Measurements from ENCODE around the gene ELOVL4. TPM values are rescaled to one million over a fixed set of nuclear protein-coding genes. Genes with fewer than 3 reads are reported as not detected.

The ELOVL4 gene
- total and polyA plus RNA-seq, 12 donors, result 0.07 to 0.45 (median 0.19) TPM; not detected in 1

DNA sequence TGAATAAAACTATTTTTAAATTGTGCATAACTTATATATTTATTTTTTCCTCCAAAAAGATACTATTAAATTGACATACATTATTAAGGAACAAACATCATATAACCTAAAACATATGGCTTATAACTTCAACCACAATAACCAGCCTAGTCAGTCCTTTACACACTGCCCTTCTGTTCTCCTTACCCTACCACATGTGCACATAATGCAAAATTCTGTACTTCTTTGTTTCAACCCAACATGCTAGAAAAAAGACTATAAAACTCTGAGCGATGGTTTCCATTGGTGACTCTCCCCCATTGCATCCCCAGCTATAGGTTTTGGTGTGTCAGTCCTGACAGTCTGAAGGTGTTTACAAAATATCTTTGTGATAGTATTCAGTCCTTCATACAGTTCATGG, 42.3 kb upstream of the ELOVL4 start:
- Histone ChIP-seq H3K4me3 (no peak overlapping the region), H3K36me3 (no peaks in the 10 kb centered on the region), H3K27me3 (no peaks in the 10 kb centered on the region), H3K4me1 (no peaks in the 10 kb centered on the region), H3K27ac (no peak overlapping the region), H3K9me3 (no peaks in the 10 kb centered on the region)
- 86 to 91% methylated on average over 1 of the region's 1 CpG for WGBS, 2 donors
- DNase-seq (no peak), ATAC-seq (no peak)
- TF ChIP-seq, protein P1, sequence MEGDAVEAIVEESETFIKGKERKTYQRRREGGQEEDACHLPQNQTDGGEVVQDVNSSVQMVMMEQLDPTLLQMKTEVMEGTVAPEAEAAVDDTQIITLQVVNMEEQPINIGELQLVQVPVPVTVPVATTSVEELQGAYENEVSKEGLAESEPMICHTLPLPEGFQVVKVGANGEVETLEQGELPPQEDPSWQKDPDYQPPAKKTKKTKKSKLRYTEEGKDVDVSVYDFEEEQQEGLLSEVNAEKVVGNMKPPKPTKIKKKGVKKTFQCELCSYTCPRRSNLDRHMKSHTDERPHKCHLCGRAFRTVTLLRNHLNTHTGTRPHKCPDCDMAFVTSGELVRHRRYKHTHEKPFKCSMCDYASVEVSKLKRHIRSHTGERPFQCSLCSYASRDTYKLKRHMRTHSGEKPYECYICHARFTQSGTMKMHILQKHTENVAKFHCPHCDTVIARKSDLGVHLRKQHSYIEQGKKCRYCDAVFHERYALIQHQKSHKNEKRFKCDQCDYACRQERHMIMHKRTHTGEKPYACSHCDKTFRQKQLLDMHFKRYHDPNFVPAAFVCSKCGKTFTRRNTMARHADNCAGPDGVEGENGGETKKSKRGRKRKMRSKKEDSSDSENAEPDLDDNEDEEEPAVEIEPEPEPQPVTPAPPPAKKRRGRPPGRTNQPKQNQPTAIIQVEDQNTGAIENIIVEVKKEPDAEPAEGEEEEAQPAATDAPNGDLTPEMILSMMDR (IDR thresholded peaks at IDR 0.05), result no peak
- intact Hi-C loops (cut with DNase I), result no loop called here

DNA sequence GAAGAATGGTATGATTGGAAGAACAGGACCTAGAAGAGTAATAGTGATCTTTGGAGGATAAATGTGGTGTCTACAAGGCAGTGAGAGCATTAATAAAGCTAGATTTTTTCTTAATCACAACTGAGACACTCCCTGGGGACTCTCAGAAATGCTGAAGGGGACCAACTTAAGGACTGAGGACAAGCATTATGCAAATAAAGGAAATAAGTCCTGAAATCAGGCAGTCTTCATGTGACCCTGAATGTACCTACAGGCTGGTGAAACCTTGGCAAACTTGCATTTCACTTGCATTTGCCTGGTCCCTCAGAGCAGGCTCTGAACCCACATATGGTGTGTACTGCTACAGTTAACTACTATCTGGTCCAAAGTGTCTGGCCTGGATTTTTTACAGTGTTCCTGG, 37.8 kb upstream of the ELOVL4 start:
- no peaks in the 10 kb centered on the region for H3K27me3 ChIP-seq
- TF ChIP-seq, protein P1 (IDR thresholded peaks at IDR 0.05), result no peak
- DNase-seq (no peak), ATAC-seq (no peak)
- H3K27ac ChIP-seq, result no peak overlapping the region
- no peaks in the 10 kb centered on the region for H3K9me3 ChIP-seq
- H3K4me1 ChIP-seq, result no peaks in the 10 kb centered on the region
- no peak overlapping the region for H3K4me3 ChIP-seq
- H3K36me3 ChIP-seq, result no peaks in the 10 kb centered on the region
- intact Hi-C loops (cut with DNase I), result no loop called here

DNA sequence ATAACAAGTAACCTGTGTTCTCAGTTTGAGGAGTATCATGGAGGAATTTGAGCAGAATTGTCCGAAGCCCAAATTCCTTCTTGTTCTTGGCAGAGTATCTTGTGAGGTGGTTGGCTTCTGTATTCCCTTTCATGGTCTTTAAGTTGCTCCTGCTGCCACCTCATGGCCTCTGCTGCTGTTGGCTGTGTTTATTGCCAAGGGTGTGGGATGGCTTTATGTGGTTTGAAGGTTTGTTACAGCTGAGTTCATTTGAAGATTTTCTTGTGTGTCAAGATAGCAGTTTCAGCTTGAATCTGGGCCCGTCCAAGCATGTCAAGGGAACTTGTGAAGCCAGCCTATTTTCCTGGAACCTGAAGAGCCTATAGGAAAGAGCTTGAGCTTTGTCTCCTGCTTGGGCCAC, 36.9 kb upstream of the ELOVL4 start:
- intact Hi-C loops (cut with DNase I), result no loop called here
- no peaks in the 10 kb centered on the region for H3K27me3 ChIP-seq
- ATAC-seq, result no peak
- H3K4me3 ChIP-seq, result no peak overlapping the region
- H3K4me1 ChIP-seq, result no peaks in the 10 kb centered on the region
- DNase-seq, result no peak
- TF ChIP-seq, protein P1 (IDR thresholded peaks at IDR 0.05), result no peak
- no peak overlapping the region for H3K27ac ChIP-seq
- no peaks in the 10 kb centered on the region for H3K9me3 ChIP-seq
- H3K36me3 ChIP-seq, result no peaks in the 10 kb centered on the region
- 53 to 58% methylated on average over 2 of the region's 2 CpGs for WGBS, 2 donors

DNA sequence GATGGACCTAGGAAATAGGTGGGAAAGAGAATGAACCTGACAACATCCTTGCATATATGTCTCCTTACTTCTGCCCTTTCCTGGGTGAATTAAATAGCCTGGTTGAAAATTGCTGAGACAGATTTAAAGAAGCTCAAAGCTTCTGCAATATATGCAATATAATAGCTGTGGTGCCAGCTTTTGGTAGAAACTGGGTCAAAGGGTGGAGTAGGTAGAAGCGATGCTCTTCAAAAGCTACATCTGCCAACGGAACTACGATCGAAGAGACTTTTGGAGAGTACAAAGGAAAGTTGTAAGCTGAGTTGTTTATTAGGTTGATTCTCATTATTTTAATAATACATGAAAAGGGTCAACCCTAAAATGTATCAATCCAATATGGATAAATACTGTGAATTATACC, 34.3 kb upstream of the ELOVL4 start:
- no peak for ATAC-seq
- intact Hi-C loops (cut with DNase I), result no loop called here
- TF ChIP-seq, protein P1 (IDR thresholded peaks at IDR 0.05), result no peak
- DNase-seq, result no peak
- Histone ChIP-seq H3K27ac (no peak overlapping the region), H3K27me3 (no peaks in the 10 kb centered on the region), H3K36me3 (no peaks in the 10 kb centered on the region), H3K9me3 (no peaks in the 10 kb centered on the region), H3K4me3 (no peak overlapping the region), H3K4me1 (no peaks in the 10 kb centered on the region)
- WGBS, 2 donors, result 94 to 96% methylated on average over 4 of the region's 4 CpGs

DNA sequence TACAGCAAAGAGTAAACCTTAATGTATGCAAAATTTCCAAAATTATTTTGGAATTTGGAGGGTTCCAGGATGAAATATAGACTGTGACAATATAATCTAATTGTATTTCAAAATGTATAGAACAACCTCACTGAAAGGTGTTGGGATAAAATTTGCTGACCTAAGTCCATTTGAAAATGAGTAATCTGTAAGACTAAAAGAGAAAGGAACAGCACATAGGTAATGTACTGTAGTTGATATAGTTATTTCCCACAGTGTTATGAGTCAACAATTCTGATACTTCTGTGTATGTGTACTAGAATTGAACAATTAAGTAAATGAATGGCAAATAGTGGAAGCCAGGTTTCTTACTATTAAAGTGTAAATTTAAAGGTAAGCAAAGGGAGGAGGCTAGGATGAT, 23.8 kb upstream of the ELOVL4 start:
- no peak overlapping the region for H3K27ac ChIP-seq
- no peaks in the 10 kb centered on the region for H3K4me1 ChIP-seq
- no peaks in the 10 kb centered on the region for H3K36me3 ChIP-seq
- ATAC-seq, result no peak
- TF ChIP-seq, protein P1 (IDR thresholded peaks at IDR 0.05), result no peak
- intact Hi-C loops (cut with DNase I), result no loop called here
- H3K27me3 ChIP-seq, result no peaks in the 10 kb centered on the region
- peaks cover 0 to 58% (median 19%) of the 10 kb centered on the region in 11 donors for H3K9me3 ChIP-seq
- no peak overlapping the region for H3K4me3 ChIP-seq
- no peak for DNase-seq
